Ovary (tissue), 9 donors: ENCODE measurements around the gene PPT1. TPM values are rescaled to one million over a fixed set of nuclear protein-coding genes. Genes with fewer than 3 reads are reported as not detected.

Experiments used
- DNase-seq, 5 donors: peaks; one replicate each; pipeline ENCODE4 v3.0.0-alpha.2; 2019 to 2020
- H3K27ac ChIP-seq, 2 donors: fragments of 200-600 bp; one replicate each; pipeline versions ENCODE4 v1.5.1 to v1.8.0; 2019 to 2022
- H3K27me3 ChIP-seq: fragments of 200-600 bp; one replicate; pipeline ENCODE4 v1.8.0; 2022
- H3K36me3 ChIP-seq: fragments of 200-600 bp; sonication (generic); one replicate; pipeline ENCODE4 v1.5.1; 2019
- H3K4me1 ChIP-seq: one replicate; pipeline ENCODE4 v1.8.1; 2013; ENCODE audit warnings: mild to moderate bottlenecking, moderate library complexity; ENCODE audit not compliant: insufficient read depth
- H3K4me3 ChIP-seq: fragments of 200-600 bp; sonication (generic); one replicate; pipeline ENCODE4 v1.5.1; 2017
- H3K9me3 ChIP-seq, 2 donors: fragments of 200-600 bp in 1 of 2; sonication (generic) in 1 of 2; one replicate each; pipeline versions ENCODE4 v1.5.1 to v1.8.1; 2013 to 2019; ENCODE audit warnings: mild to moderate bottlenecking in 1 of 2, moderate library complexity in 1 of 2
- CTCF ChIP-seq, 3 donors: fragments of 450-650 bp in 2 of 3; fragments of 200-600 bp in 1 of 3; IDR thresholded peaks; one replicate each; pipeline versions ENCODE4 v1.5.1 to v1.8.0; 2016 to 2022; ENCODE audit warnings: antibody characterized with exemption in 3 of 3, mild to moderate bottlenecking in 1 of 3
- EP300 ChIP-seq: sonication (generic); formaldehyde crosslinking; IDR thresholded peaks from one replicate; pipeline ENCODE4 v1.6.1; 2017; ENCODE audit warnings: antibody characterized with exemption
- POLR2A ChIP-seq: fragments of 450-650 bp; IDR thresholded peaks from one replicate; pipeline ENCODE4 v1.6.1; 2017; ENCODE audit warnings: antibody characterized with exemption, mild to moderate bottlenecking, moderate library complexity
- WGBS, 3 donors: extraction: QIAGEN DNeasy Blood & Tissue Kit in 1 of 3; methylation state at CpG; one replicate each; pipeline versions ENCODE4 v1.1.5 to v1.1.7; 2013 to 2017; 5-methylcytosine and 5-hydroxymethylcytosine counted together
- intact Hi-C, 4 donors: fragments of 100-400 bp; cut with DNase I; formaldehyde crosslinking; loops; one replicate each; pipeline versions ENCODE4 v1.11.0 to v1.15.1; 2022 to 2023
- polyA plus RNA-seq, 2 donors: library from polyadenylated mRNA; stranded (reverse); fragments of 200-250 nt in 1 of 2; fragments of 350-450 nt in 1 of 2; fragmentation: Illumina TruSeq in 1 of 2; extraction: RNeasy Lipid Tissue Mini Kit (QIAGEN cat#74804) in 1 of 2; gene quantifications; one replicate each; pipeline ENCODE4 v1.2.3, GENCODE V29; 2013 to 2014
- total RNA-seq, 7 donors: library from RNA; depleted of rRNA in 2 of 7; stranded (reverse); fragments of >200 nt in 2 of 7; fragmentation: NEBNext Ultra II Directional in 3 of 7; extraction: Animal tissue kit (Norgen Biotek cat#: 25700) in 3 of 7; gene quantifications; one replicate each; pipeline versions ENCODE4 v1.1.0 to v1.2.4, GENCODE V29; 2016 to 2023
- donor health status: DM: no; HTN: no; CAD: no; lungs with moderate emphysema.
- donor health status: DM: no; HTN: no; CAD: no.
- donor health status: Bipolar disorder and iron deficiency.
- donor health status: DM: yes; HTN: yes; CAD: no.
- donor health status: DM: no; HTN: no; CAD: no.
- donor health status: DM: yes; HTN: yes; CAD: no.

PPT1 gene
- total and polyA plus RNA-seq, 9 donors: 38.0 to 247 (median 71.0) TPM

- no peaks in the 10 kb centered on the region for H3K36me3 ChIP-seq
Measured at GRCh38 chr1:40078512-40079333, 18.3 kb downstream of the PPT1 start.

DNA sequence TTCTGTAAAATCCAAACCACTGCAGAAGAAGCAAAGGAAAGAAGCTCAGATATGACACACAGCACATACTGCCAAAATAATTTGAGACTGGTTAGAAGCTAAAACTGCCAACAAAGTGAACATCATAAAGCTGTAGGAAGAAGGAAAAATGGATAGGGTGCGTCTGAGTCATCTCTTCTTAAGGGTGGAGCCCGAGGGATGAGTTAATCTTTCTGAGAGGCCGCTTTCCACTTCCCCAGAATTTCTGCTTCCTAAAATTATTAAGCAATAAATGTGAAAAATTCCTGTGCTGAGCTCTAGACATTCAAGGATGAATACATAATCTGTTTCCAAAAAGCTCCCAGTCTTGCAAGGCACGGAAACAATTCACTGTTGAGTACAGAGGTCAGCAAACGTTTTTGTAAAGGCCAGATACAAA is 20.1 kb downstream of the PPT1 start:
- no peak overlapping the region for H3K4me3 ChIP-seq
- no peak for DNase-seq
- no peaks in the 10 kb centered on the region for H3K27me3 ChIP-seq
- H3K4me1 ChIP-seq: no peaks in the 10 kb centered on the region
- H3K27ac ChIP-seq: no peak overlapping the region
- H3K9me3 ChIP-seq: no peaks in the 10 kb centered on the region
- intact Hi-C loops: no loop called here
- H3K36me3 ChIP-seq: no peaks in the 10 kb centered on the region
- WGBS, 3 donors: 19 to 37% (median 19%) methylated on average over 5 of the region's 5 CpGs
- no peak for TF ChIP-seq CTCF (IDR thresholded peaks at IDR 0.05)
- no peak for TF ChIP-seq POLR2A
- TF ChIP-seq EP300: no peak

More at GRCh38 chr1:40078512-40079333, 18.3 kb downstream of the PPT1 start:
- Histone ChIP-seq H3K9me3 (no peaks in the 10 kb centered on the region), H3K4me1 (no peaks in the 10 kb centered on the region), H3K4me3 (no peak overlapping the region), H3K27ac (no peak overlapping the region), H3K27me3 (no peaks in the 10 kb centered on the region)
- 94 to 95% (median 95%) methylated on average over 5 of the region's 5 CpGs for WGBS, 3 donors
- TF ChIP-seq CTCF (IDR thresholded peaks at IDR 0.05) (no peak), POLR2A (no peak), EP300 (no peak)
- intact Hi-C loops: no loop called here
- no peak for DNase-seq

DNA sequence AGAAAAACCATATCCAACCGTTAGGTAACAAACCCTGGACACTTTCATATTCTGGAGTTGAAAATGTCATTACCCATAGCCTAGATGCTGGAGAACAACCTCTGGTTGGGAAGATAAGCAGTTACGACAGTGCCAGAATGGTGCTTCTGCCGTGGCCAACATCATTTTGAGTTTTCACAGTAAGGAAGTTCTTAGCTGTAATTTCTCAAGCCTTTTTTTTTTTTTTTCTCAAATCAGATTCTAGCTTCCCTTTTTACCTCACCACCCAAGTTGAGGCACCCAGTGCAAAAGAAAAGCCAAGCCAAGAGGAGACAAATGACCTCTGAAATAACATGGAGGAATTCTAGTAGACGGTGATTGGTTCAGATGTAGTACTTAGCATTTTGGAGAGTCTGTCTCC is 21.8 kb downstream of the PPT1 start:
- Histone ChIP-seq H3K27me3 (no peaks in the 10 kb centered on the region), H3K4me1 (no peaks in the 10 kb centered on the region), H3K9me3 (no peaks in the 10 kb centered on the region), H3K4me3 (no peak overlapping the region), H3K36me3 (no peaks in the 10 kb centered on the region), H3K27ac (no peak overlapping the region)
- no peak for DNase-seq
- WGBS, 3 donors: 83 to 88% (median 85%) methylated on average over 4 of the region's 4 CpGs
- intact Hi-C loops: no loop called here
- no peak for TF ChIP-seq POLR2A

DNA sequence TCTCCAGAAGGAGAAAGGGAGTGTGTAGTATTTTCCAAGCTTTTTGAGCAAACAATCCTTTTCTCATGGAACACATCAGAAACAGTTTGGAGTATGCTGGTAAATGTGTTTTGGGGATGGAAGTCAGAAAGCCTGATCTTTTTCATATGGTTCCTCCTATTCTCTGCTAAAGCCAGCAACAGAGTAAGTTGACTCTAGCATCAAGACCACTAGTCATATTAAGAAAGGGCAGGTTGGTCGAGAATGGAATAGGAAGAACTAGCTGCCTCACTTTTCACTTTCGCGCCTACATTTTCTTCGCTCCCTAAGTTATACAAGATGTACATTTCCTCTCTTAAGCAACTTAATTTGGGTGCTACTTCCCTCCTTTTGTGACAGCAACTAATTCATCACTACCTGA is 24.0 kb downstream of the PPT1 start:
- H3K4me3 ChIP-seq: no peak overlapping the region
- H3K9me3 ChIP-seq: no peaks in the 10 kb centered on the region
- no peak overlapping the region for H3K27ac ChIP-seq
- TF ChIP-seq POLR2A: no peak
- no peak for TF ChIP-seq EP300
- no peak for TF ChIP-seq CTCF (IDR thresholded peaks at IDR 0.05)
- no peaks in the 10 kb centered on the region for H3K4me1 ChIP-seq
- no peak for DNase-seq
- intact Hi-C loops: no loop called here
- 87 to 93% (median 92%) methylated on average over 4 of the region's 4 CpGs for WGBS, 3 donors
- no peaks in the 10 kb centered on the region for H3K36me3 ChIP-seq
- H3K27me3 ChIP-seq: no peaks in the 10 kb centered on the region

GRCh38 chr1:40072142-40072541 is 24.9 kb downstream of the PPT1 start:
- H3K4me1 ChIP-seq: no peaks in the 10 kb centered on the region
- no peak overlapping the region for H3K4me3 ChIP-seq
- H3K9me3 ChIP-seq: no peaks in the 10 kb centered on the region
- H3K27ac ChIP-seq: no peak overlapping the region
- no peaks in the 10 kb centered on the region for H3K27me3 ChIP-seq
- TF ChIP-seq EP300 (no peak), POLR2A (no peak), CTCF (IDR thresholded peaks at IDR 0.05) (no peak)
- DNase-seq: no peak
- no peaks in the 10 kb centered on the region for H3K36me3 ChIP-seq
- intact Hi-C loops: no loop called here
